HG02678 (cell line): ENCODE data around the gene ADAM12.
"Not testable (repeated sequence)": the region's sequence is repeated elsewhere in the genome, so short reads cannot be mapped to it uniquely, and the experiment has no call there.

Experiments
- ATAC-seq: cut with Tn5 transposase; IDR thresholded peaks from one replicate; pipeline ENCODE4 v1.9.1; 2021; ENCODE audit warnings: mild to moderate bottlenecking, moderate library complexity; ENCODE audit not compliant: unreplicated experiment

ADAM12 gene

DNA sequence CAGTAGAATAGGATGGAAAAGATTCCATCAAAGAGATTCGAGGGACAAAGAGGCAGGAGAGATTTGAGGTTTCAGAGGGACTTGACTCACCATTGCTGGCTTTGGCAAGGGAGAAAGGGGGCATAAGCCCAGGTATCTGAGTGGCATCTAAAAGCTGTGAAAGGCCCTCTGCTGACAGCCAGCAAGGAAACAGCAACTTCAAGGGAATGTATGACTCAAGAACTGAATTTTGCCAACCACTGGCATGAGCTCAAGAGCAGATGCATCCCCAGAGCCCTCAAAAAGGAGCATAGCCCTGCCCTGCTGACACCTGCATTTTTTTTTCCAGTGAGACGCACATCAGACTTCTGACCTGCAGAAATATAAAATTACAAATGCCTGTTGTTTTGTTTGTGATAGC is 19.6 kb upstream of the ADAM12 start:
- ATAC-seq: no peak

DNA sequence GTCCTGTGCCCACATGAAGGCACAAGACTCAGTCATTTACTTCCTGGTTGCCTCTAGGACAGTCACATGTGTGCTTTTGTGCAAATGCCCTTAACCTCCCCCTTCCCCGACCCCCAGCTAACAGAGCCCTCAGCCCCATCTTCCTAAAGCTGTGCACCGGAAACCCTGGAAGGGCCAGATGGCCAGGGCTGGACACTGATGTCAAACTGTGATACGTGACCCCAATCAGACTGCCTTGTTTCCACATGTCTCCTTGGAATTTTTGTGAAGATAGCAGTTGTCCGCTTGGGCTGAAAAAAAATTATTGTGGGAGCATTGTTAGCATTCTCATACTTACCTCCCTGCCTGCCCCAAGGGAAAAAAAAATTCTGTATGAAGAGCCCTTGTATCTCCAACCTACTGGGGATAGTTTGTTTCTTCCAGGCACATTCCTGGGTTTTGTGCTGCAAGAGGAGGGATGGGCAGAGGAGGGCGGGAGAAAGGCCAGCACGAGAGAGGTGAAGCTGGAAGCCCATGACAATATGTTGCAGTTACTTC is 17.0 kb upstream of the ADAM12 start:
- ATAC-seq: no peak

DNA sequence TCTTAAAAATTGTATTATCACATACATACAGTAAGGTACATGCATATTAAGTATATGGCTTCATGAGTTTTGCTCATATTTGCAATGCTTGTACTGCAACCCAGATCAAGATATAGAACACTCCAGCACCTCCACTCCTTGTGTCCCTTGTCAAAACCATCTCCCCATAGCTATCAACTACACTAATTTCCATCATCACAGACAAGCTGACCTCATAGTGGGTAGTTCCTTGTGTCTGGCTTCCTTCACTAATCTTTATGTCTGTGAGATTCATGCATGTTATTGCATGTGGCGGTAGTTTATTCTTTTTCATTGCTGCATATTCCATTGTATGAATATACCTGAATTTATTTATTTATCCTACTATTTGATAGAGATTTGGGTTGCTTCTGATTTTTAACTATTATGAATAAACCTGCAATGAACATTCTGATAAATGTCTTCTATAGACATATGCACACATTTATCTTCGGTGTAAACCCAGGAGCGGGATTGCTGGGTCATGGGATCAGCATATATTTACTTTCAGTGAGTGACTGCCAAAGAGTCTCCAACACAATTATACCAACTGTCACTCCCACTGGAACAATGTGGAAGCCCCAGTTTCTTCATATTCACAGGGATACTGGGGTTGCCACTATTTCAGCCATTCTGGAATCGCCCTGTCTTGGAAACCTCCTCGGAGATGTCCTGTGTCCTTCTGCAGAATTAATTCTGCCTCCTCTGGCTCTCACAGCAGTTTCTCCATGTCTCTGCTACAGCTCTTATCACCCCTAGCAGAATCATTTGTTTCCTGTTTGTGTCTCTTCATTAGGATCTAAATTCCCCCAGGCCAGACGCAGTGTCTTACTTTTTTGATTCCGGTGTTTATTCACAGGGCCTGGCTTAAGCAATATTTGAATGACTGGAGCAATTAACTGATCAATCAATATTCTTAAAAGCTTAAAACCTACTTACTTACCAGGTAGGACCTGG is 14.7 kb upstream of the ADAM12 start:
- no peak for ATAC-seq

DNA sequence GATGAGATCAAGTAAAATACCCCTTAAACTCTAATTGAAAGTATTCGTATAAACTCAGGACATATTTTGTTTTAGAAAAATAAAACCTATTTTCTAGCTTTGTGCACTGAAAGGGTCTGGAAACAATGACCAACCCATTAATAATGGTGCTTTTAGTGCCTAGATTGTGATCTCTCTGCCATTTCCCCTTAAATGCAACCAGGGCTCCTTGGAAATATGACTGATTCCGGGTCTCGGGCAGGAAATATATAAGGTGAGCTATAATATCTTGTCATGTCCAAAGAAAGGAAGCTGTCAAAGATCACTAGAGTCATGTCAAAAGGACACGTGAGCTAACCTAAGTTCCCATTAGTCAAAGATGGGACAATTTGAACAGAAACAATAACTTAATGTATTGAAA is 12.4 kb upstream of the ADAM12 start:
- ATAC-seq: no peak

DNA sequence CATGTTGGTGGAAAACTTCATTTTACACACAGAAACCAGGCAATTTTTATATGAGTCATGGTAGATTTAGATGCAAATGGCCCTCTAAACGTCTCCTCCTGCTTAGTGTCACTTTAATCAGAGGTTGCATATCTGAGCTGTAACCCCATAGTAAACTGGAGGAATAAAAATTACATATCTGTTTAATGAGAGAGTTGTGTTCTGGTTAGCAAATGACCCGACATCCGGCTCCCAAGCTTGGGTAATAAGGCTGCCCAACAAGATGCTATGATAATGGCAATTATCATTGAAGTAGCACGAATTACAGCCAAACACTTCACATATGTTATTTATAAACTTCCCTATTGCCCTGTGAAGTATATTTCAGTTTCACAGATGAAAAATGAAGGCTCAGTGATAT is 10.6 kb upstream of the ADAM12 start:
- ATAC-seq: no peak

DNA sequence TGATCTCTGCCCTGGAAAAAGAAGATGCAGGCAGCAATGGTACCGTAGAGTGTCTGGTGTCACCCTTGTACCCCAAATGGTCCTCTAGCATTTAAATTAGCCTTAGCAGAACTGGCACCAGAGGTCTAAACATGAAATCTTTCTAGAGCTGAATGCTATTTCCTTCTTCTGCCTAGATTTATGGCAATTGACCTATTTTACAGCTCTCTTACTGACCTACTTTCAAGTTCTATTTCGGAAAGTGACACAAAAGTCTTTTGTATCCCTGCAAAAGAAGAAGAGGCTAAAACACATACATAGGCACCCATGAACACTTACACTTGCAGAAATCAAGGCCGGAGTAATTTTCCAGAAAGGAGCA is 10.1 kb upstream of the ADAM12 start:
- no peak for ATAC-seq

DNA sequence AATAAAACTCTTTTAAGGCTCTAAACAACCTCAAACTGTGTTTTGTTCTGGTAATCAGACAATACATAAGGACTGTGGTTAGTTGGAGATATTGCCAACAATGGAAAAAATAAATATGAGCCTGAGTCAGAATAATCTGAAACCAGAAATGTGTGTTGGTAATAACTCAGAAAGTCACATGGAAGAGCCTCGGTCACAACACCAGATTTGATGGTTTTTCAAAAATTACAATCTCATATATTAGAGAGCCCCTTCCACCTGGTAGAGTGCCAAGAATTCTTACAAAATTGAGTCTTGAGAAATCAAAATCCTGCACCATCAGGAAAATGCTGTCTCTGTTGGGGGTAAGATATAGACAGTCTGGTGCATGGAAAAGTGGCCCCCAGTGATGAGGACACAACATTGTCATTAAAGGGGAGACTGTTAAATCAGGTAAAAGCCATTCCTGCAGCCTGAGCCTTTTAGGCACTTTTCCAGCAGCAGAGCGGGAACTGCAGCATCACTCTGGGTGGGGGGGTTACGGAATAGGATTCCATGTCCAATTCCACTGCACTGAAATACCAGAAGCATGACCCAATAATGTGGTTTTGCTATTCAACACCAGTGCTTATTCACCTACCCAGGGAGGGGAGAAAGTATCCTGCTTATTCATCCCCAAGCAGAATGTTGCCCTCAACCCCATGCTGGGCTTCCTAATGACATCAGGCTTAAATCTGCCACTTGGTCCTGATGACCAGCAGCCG is 9.5 kb upstream of the ADAM12 start:
- ATAC-seq: no peak

DNA sequence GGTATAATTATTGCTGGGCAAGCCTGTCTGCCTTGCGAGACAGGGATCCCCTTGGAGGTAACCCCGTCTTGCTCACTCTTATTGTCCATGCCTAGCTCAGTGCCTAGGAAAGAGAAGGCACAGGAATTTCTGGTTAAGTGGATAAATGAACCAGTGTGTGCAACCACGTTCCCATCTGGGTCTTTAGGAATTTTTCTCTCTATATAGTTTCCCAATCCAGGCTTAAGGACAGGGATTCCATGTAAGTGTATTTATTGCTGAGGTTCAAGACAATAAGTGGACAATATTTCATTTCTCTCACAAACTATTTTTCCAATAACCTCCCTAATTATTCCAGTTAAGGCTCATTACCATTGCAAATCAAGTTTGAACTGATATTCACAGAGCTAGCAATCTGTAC is 8.9 kb upstream of the ADAM12 start:
- ATAC-seq: no peak

DNA sequence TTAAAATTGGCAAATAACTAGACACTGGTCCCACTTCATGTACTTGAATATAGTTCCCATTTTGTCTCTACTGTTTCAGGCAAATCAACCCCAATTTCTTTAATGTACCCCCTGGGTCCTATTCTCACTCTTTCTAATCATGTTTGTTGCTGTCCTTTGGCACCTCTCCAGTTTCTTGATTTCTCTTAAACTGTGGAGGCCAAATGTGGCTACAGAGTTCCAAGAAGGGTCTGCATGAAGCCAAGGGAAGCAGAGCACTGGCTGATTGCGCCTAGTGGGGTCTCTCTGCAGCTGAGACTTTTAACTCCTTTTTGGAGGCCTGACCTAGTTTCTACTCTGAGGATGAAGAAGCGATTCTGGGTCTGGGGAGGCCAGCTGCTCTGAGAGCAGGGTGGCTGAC is 6.7 kb upstream of the ADAM12 start:
- ATAC-seq: no peak

DNA sequence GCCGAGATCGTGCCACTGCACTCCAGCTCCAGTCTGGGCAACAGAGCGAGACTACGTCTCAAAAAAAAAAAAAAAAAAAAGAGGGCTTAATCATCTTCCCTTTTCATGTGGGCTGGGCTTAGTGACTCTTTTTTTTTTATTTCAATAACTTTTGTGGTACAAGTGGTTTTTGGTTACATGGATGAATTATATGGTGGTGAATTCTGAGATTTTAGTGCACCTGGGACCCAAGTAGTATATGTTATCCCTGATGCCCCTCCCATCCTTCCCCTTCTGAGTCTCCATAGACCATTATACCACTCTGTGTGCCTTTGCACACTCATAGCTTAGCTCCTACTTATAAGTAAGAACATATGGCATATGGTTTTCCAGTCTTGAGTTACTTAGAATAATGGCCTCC is 4.8 kb upstream of the ADAM12 start:
- ATAC-seq: no peak

DNA sequence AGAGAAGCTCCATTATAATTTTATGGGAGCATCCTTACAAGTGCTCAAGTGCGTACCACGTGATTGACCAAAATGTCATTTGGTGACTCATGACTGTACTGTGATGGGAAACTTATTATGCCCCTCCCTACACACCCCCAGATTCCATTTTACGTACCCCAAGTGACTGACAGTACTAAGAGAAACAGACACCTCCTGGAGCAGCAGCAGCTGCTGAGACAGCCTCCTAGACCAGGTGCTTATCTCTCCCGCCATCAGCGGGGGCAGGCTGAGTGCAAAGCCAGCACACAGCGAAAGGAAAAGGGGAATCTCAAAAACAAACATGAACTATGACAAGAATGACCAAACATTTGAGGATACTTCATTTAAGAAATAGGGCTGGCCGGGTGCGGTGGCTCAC is 4.2 kb upstream of the ADAM12 start:
- no peak for ATAC-seq

DNA sequence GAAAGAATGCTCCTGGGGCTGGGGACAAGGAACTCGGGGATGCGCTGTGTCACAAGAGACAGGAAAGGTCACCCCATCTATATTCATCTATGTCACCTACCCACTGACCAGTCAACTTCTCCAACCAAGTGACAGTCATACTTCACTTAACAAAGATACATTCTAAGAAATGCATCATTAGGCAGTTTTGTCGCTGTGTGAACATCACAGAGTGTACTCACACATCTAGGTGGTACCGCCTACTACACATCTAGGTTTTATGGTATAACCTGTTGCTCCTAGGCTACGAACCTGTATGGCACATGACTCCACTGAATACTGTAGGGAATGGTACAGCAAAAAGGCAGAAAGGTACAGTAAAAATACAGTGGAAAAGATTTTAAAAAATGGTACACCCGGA is 3.8 kb upstream of the ADAM12 start:
- ATAC-seq: no peak

DNA sequence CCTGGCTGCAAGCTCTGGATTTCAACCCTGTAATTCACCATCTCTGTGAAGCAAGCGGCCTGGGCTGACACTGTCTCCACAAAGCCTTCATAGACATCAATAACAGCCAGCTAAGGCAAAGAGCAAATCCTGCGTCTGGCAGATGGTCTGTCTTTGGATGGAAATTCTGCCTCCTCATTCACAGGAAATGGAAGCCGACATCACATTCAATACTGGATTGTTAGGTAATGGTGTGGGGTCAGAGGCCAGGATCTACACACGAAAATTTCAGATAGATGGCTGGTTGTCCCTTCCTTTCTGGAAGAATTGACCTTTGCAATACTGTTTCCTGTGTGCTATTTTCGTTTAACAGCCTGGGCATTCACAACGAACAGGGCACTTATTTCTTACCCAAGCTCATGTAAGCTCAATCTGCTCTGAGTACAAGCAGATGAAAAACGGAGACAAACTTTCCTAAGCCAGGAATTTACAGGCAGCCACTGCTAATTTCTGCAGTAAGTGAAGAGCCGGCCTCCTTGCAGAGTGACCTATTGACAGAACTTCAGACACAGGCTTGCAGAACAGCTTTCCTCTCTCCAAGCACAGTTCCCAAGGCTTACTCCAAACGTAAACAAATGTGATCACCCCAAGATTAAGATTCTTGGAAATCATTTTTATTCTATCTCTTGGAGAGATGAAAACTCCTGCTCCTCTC is 3.1 kb upstream of the ADAM12 start:
- no peak for ATAC-seq

DNA sequence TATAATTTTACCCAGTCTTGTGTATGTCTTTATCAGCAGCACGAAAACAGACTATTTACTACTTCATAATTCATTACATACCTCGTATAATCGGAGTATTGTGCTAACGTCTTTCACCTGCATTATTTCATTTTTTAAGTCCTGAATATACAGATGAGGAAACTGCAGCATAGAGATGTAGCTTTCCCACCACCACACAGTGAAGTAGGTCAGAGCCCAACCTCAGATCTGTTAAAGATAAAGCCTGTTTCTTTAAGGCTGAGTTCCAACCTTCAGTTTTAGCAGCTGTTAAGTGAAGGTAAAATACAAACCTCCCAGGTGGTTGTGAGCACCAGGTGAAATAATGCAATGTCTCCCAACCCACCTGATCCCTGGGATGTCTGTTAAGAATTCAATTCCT is 2.0 kb upstream of the ADAM12 start:
- no peak for ATAC-seq

DNA sequence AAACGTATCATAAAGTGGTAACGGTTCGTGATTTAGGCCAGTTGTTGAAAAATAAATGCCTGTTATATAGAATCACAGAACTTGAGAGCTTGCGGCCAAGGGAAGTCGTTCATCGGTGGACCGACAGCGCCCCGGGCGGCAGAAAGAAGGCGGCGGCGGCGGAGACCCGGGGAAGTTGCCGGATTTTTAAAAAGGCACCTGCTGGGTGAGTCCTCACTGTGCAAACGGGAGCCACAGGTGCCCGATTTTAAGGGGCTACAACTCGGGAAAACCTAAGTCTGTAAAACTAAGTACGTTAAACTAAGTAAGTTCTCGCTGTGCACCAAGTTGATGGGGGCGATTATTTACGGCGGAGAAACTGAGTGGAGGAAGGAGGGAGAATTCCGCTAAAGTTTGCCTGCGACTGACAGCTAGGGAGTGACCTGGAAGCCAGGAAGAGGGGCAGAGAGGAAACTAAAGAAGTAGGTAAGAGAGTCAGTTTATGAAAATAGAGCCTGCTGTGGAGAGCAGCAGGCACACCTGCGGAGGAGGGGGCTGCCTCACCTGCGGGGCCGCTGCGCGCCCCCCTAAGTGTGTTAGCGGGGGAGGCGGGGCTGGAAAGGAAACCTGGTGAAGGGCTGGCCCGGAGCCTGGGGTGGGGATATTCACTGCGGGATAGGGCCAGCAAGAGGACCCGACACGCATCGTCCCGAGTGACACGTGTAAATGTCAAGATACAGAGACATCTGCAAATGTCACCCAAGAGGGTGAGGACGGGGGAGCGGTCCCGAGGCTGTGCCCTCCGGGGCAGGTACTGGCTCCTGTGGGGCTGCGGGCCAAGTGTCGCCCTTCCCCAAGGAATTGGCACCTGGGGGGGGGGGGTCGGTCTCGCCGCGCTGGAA is 996 bp downstream of the ADAM12 start:
- ATAC-seq: no peak

DNA sequence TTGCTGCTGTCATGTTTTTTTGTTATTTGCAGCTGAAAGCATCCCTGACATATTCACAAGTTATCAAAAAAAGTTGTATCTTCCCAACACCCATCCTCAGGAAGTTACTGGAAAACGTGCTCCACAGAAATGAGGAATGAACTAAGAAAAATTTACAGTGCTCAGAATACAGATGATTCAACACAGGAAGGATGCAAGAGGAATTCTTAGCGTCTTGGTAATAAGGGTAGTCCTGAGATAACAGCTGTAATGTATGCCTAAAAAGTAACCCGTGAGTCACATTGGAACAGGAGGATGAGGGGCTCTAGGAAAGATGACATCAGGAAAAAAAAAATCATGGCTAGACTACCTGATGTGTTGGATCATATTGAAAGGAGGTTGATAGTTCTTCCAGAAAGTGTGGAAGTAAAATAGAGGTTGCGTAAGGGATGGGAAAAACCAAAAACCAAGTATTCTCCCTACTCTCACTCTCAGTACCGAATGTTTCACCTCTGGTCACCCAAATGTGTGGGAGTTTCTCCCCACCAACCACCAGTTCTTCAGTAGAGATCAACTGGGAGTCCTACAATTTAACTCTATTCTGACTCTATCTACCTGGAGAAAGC is 3.9 kb downstream of the ADAM12 start:
- no peak for ATAC-seq

DNA sequence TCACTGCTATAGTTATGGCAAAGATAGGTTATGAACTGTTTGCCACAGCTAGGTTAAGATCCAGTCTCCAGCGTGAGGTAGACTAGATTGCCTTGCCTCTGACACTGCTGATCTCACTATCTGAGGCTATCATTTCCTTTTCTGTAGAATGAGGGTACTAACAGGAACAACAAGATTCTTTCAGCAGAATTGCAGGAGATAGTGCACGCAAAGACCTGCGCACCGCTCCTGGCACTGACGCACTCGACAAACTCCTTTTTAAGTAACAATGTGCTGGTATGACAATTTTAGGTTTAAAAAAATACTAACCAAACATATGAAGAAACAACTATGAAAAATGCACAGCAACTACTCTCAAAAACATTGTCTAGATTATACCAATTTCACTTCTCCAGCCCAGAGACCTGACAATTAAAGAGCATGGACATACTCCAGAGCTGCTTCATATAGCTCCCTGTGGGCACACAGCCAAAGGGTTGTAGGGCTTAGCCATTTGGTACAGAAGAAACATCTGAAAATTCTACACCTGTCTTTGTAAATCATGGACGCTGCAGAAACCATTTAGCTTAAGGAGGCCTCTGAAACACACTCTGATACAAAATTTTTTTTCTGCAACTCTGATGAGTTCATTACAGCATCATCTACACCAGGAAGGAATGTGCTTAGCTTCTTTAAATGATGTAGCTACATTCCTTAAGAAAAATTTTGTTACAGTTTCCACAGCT is 7.8 kb downstream of the ADAM12 start:
- ATAC-seq: no peak

DNA sequence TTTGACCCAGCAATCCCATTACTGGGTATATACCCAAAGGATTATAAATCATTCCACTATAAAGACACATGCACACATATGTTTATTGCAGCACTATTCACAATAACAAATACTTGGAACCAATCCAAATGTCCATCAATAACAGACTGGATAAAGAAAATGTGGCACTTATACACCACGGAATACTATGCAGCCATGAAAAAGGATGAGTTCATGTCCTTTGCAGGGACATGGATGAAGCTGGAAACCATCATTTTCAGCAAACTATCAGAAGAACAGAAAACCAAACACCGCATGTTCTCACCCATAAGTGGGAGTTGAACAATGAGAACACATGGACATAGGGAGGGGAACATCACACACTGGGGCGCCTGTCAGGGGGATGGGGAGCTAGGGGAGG is 9.1 kb downstream of the ADAM12 start:
- ATAC-seq: not testable (repeated sequence)

DNA sequence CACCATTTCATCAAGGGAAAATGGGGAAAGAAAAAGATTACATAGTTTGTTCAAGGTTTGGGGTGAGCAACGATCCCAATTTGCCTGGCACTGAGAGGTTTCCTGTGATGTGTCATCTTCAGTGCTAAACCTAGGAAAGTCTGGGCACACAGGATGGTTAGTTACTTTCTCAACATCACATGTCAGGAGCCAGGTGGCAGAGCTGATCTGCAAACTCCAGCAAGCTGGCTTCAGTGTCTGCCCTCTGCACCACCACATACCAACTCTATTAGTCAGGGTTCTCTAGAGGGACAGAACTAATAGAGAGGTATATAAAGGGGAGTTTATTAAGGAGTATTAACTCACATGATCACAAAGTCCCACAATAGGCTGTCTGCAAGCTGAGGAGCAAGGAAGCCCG is 11.3 kb downstream of the ADAM12 start:
- no peak for ATAC-seq
